HG03460 (cell line): ENCODE measurements around the gene MTFR2.
"Not testable (repeated sequence)": the region's sequence is repeated elsewhere in the genome, so short reads cannot be mapped to it uniquely, and the experiment has no call there.

Experiments
- ATAC-seq: cut with Tn5 transposase; IDR thresholded peaks from one replicate; pipeline ENCODE4 v1.9.1; 2021; ENCODE audit not compliant: unreplicated experiment

MTFR2 gene

DNA sequence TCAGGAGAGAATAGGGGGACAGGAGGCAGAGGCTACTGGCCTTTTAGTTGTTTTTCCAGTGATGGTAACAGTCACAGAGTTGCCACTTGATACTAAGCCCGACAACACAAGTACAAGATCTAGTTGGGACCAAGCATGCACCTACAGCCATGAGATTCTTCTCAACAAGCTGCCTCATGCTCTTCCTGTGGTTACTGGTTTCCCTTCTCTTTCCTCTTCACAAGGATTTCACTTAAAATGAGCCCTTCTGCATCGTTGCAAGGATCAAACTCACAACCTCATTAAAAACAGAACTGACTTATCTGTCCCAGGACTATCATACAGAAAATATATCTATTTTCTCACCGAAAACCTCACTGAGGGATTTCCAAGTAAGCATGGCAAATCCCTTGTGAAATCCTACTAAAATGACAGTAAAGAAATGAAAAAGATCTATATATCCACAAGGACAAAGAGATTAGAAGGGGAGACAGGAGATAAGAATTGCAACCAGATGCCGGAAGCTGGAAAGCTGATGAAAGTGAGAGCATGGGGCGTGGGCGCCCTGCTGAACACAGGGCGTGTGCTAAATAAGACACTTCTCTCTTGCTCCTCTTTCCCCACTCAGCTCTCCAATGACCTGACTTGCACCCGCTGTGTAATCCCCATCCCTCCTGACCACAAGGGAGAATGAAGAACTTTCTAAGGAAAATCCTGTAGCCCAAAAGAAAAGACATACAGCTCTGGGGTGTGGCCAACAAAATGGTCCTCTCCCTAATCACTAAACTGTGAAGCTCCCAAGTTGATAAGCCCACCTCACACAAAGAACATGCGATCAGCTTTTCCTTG lies 13.4 kb downstream of the MTFR2 start:
- ATAC-seq, result no peak

DNA sequence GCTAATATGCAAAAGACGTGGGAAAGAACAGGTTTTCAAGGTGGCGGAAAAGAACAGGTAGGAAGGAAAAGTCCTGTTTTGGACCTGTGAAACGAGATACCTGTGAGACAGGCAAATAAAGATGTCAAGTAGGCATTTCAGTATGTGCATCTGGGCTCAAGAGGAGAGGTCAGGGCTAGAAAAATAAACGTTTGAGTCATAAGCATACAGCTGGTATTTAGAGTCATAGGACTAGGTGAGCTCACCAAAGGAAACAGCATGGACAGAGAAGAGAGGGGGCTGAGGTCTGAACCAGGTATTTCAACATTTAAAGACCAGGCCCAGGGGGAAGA lies 14.9 kb downstream of the MTFR2 start:
- no peak for ATAC-seq

DNA sequence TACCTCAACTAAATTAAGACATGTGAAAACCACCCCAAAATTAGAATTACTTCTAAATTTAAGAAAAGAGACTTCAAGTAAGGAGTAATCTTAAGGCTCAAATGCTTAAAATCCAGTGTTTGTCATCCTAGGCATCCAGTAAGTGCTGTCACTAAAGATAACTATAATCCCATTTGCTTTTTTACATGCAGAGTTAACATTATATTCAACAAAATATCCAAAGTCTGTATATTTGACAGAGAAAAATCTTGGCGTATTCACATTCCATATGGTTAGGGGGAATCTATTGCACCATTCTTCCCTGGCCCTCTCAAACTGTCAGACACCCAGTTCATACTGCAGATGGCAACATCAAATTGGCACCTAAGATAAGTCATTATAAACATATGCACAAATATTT lies 17.4 kb downstream of the MTFR2 start:
- no peak for ATAC-seq

DNA sequence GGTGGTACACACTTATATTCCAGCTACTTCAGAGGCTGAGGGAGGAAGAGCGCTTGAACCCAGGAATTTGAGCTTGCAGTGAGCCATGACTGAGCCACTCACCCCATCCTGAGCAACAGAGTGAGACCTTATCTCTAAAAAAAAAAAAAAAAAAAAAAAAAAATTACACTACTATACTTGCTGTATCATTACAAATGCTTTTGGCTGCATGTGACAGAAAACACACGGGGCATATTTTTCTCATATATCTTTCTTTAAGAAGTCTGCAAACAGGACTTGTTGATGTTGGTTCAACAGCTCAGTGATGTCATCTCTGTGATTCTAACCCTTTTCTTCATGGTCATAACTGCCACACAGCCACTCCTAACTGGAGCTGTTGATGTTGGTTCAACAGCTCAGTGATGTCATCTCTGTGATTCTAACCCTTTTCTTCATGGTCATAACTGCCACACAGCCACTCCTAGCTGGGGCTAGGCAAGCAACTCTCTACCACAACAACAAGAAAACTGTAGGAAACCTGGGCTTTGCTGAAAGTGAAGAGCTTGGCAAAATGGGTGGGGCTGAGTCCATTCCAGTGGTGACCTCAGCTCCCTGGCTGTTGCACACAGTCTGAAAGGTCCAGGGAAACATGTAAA lies 19.8 kb downstream of the MTFR2 start:
- no peak for ATAC-seq

DNA sequence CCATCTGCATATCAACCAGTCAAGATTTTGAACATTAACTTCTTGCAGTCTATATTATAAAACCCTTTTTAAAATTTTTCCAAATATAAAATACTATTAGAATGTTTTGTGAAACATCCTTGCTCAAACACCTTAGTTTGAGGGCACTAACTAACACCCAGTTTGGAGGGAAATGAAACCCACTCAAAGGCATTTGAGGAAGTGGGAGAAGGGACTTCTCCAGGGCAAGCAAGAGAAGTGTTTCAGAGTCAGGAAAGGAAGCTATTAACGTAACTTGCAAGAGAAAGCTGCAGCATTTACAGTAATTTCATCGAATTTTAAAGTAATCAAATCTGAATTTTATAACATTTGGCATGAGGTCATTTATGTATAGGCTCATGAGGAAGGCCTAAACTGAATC lies 21.3 kb downstream of the MTFR2 start:
- ATAC-seq, result no peak

DNA sequence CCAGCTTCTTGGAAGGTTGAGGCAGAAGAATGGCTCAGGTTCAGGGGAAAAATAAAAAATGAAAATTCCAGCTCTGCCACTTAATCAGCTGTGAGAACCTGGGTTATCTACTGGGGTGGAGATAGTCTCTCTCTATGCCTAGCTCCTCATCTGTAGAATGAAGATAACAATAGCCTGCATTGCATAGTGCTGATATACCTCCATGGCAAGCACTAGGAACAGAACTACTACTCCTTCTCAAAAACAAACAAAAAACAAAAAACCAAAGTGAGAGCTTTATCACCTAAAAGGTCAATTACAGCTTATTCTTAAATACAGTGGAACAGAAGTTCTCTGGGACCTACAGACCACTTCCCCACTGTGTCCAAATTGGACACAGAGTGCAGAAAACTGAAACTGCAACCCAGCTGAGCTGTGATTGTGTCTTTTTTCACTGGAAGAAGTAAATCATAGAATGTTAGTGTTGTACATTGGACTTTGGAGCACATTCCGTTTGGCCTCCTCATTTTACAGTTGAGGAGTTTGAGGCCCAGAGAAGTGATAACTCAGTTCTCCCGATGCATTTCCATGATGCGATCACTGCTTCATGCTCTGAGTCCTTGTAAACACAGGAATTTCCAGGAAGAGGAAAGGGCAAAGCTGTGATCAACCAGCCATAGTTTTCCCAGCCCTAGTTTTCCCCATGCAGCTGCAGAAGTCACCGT lies 23.3 kb downstream of the MTFR2 start:
- no peak for ATAC-seq

DNA sequence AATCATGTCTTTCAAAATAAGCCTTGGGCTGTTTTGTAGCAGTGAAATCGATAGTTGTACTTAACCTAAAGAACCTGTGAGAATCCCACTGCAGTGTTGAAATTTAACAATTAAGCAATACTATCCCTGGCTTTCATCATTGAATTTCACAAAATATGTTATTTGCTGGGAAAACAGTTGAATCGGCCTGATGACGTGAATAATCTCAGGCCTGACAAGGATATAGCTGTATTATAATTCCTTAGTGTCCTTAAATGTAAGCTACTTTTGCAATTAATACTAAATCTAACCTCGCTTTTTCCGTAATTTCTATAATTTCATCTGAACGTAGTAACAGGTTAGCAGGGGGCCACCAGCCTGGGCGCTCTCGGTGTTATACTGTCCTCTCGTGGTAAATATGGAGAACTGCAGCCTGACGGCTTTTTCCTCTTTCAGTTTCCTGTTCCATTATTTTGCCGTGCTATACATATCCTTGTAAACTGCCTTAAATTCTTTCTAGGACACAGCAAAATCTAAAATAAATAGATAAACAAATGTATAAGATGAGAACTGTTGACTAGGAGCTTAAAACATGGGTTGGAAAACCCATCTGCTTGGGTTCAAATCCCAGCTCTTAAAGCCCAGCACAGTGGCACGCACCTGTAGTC lies 24.0 kb downstream of the MTFR2 start:
- no peak for ATAC-seq

DNA sequence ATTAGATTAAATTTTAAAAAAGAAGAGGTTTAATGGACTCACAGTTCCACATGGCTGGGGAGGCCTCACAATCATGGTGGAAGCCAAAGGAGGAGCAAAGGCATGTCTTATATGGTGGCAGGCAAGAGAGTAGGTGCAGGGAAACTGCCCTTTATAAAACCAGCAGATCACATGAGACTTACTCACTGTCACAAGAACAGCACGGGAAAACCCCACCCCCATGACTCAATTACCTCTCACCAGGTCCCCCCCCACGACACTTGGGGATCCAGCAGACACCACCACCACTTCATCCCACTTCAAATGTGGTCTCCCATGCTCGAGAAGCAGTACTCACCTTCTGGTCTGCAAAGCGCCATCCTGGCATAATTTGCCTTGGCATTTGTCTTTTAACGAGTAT lies 24.6 kb downstream of the MTFR2 start:
- no peak for ATAC-seq

DNA sequence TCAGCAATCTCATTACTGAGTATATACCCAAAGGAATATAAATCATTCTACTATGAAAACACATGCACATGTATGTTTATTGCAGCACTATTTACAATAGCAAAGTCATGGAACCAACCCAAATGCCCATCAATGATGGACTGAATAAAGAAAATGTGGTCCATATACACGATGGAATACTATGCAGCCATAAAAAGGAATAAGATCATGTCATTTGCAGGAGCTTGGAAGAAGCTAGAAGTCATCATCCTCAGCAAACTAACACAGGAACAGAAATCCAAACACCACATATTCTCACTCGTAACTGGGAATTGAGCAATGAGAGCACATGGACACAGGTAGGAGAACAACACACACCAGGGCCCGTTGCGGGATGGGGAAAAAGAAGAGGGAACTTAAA lies 25.1 kb downstream of the MTFR2 start:
- ATAC-seq, result not testable (repeated sequence)

DNA sequence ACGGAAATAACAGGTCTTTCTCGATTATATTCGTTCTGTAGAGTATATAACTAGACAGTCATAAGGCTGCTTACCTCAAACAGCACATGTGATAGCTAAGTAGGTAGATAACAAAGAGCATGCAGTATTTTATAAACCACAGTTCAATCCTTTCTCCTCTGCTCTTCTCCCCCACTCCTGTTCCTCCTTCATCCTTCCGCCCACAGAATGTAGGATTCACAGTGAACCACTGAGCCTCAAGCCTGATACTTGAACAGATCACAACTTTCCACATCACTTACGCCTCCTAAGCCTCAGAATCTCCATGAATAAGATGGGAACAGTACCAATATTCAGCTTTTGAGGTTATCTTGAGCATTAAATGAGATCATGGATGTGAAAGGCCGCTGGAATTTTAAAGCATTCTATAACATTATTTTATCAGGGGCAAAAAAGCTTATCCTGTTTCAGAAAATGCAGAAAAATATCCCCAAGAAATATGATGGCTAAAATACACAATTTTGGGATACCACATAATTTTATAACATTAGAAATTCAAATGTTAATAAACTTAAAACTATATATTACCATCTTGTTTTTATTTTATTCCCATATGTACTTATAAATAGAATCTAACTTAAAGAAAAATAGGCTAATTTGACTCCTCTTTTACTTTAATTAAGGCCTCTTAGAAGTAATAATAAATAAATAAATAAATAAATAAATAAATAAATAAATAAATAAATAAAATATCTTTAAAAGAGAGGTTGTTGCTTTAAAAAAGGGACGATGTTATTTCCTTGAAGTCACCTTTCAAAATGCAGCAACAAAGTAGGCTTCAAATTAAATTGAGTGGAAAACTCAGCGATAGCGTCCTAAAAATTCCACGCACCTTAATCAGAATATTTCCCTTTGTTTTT lies 33.4 kb downstream of the MTFR2 start:
- no peak for ATAC-seq

DNA sequence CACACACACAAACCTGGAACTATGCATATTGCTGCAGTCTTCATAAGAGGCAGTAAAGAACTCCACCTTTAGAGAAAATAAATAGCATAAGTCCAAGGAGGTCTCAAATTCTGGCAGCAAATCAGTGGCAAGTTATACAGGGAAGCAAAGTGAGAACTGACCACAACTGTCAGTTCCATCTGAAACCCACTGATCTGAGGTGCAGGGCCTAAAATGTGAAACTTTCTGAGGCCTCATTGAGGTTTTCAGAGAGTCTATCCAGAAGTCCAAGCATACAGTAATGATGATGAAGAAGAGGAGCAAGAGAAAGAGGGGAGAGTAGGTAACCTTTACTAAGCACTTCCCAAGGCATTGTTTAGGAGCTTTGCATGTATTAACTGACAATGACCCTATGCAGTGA lies 36.3 kb downstream of the MTFR2 start:
- ATAC-seq, result no peak

DNA sequence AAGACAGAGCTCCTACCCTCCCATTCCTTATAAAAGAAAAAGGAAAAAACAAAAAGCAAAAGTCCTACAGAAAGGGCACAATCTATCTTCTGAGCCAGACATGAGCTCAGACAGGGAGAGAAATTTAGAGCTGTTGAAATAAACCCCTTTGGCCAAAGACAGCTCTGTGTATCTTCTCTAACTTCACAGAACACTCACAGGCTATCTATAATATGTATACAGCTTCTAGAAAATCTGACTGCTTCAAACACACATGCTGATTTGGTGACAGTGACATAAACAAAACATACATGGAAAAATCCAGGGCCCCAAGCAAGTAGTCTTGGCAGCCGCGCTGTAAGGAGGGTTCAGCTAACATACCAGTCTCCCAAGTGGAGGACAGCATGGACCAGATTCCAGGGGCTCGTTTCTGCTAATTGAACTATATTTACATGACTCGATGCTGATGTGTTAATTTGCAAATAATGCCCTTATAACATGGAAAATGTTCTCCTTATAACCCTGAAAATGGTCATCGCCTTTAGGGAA lies 37.0 kb downstream of the MTFR2 start:
- ATAC-seq, result no peak

DNA sequence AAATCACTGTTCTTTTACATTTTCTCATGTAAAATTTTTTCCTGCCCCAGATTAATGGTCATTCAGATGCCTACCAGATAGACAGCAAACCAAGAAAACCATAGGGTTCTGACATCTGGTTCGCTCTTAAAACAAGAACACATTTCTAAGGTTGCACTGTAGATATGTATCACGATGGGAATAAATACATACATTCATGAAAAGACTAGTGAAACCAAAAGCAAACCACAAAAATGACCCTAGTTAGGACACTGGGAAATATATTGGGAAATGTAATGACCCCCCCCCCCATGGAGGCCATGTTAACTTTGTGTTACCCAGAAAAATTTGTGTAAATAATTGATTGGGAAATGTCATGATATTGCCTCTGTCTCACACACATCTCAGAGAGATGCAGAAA lies 37.5 kb downstream of the MTFR2 start:
- ATAC-seq, result no peak

DNA sequence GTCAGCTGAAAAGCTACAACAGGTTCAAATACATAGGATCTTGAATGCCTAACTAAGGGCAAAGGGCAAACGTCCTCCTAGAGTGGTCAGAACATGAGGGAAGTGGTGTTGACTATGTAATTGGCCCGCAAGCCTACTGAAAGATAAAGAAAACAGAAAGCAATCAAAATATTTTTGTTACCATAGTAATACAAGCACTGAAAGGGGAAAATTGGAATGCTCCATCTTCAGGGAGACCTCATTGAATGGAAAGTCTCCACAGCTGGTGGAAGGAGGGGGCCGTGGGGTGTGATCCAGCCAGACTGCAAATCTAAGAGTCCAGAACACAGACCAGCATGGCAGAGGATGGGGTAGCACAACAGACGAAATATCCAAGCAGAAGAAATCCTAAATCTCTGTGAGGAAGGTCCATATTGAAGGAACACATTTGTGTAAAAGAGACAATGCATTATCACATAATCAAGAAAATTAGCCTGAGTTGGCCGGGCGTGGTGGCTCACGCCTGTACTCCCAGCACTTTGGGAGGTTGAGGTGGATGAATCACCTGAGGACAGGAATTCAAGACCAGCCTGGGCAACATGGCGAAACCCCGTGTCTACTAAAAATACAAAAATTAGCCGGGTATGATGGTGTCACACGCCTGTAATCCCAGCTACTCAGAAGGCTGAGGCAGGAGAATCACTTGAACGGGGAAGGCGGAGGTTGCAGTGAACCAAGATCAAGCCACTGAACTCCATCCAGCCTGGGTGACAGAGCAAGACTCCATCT lies 39.5 kb downstream of the MTFR2 start:
- no peak for ATAC-seq

DNA sequence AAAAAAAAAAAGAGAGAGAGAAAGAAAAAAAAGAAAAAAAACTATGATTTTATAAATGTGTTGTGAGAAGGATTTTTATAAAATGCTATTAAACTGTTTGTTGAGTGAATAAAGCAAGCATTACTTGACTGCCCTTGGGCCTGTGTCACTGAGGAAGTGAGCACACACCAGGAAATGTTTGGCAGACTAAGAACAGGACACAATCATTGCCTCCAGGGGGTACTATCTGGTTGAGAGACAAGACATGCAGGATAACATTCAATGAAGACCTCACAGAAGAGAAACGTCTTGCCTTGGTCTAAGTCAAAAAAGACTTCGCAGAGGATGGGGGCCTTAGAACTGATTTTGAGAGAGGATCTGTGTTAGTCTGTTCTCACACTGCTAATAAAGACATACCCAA lies 40.6 kb downstream of the MTFR2 start:
- no peak for ATAC-seq

DNA sequence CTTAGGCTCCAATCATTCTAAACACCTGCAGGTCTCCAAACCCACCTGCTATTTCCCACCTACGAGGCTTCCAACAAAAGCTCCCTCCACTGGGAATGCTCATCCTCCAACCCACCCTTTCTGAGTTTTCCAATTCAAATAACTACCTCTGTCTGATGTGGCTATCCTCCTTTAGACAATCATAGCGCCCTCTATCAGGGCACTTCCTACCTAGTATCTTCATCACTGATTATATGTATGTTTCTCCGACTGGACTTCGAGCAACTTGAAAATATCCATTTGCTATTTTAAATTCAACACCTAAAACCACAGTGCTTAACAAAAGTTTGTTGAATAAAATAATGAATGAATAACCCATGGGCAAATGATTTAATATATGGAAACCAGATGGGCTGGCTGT lies 41.3 kb downstream of the MTFR2 start:
- ATAC-seq, result no peak

DNA sequence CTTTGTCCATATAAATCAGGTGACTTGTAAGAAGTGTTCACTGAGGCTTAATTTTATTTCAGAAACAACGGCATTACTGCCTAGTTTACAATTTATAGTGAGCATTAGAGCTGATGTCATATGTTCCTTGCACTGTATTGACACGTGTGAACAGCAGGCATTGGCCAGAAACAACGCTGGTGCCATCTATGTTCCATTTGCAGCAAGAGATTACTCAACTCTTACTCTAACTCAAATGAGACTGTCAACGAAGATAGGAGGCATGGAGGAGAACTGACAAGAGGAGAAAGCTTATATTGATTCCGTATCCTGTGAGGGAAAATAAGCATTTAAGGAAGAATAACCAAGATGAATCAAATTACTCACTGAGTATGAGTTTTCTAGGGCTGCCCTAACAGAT lies 48.4 kb downstream of the MTFR2 start:
- no peak for ATAC-seq

DNA sequence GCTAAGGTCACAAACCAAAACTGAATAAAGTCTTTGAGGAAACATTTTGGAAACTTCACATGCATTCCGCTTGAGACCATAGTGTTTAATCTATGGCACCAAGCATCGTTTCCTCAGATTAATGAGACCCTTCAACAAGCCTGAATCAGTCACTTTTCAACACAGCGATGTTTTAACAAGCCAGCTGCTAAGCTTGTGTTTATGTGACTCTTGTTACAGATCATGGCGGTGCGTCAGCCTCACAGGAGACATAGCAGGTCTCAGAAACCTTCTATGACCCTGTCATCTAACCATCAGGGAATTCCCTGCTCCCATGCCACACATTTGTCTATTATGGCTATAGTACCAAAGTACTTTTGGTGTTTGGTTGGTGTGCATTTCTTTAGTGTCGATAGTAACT lies 57.2 kb downstream of the MTFR2 start:
- ATAC-seq, result no peak

DNA sequence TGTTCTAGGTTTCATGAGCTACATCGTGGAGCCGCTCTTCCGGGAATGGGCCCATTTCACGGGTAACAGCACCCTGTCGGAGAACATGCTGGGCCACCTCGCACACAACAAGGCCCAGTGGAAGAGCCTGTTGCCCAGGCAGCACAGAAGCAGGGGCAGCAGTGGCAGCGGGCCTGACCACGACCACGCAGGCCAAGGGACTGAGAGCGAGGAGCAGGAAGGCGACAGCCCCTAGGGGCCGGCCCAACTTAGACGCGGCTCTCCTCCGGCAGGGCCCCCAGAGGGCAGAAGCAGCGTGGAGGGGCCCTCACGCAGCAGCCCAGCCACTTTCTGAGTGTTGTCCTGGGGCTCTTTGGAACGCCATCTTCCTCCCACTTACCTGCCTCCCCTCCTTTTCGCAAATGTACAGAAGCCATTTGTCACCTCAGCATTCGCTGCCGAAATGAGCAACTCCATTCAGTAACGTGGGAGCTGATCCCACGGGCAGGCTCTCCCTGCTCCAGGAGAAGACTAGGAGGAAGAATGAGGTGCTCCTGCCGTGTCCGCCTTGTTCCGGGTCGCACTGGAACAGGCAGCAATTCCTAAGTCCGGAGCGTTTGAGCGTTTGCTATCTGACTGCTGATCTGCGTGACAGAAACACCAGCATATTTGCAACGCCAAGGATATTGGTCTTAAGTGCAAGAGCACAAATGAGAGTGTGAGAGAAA lies 58.4 kb downstream of the MTFR2 start:
- no peak for ATAC-seq
